Lower leg skin (tissue), 3 donors: ENCODE measurements around the gene CMTM6.

Experiments
- POLR2A ChIP-seq, 2 donors: fragments of 450-650 bp; IDR thresholded peaks; one replicate each; pipeline ENCODE4 v1.6.1; 2016 to 2017; ENCODE audit warnings: antibody characterized with exemption in 2 of 2, mild to moderate bottlenecking in 1 of 2, moderate library complexity in 1 of 2
- TF ChIP-seq, protein P1 (sequence below), 3 donors: fragments of 450-650 bp; IDR thresholded peaks; one replicate each; pipeline ENCODE4 v1.5.1; 2016; ENCODE audit warnings: antibody characterized with exemption in 3 of 3, mild to moderate bottlenecking in 3 of 3, moderate library complexity in 2 of 3

DNA sequence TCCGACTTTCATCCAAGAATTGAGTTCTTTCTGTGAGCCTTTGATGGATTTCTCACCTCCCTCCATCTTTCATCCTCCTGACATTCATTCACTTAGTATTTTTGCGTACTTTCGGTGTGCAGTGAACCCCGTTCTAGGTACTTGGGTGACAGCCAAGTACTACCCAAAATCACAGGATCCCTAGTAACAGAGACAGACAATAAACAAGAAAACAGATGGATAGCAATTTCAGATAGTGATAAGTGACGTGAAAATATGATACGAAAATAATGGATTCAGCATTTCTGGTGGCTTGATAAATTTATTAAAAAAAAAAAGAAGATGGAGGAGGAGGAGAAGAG lies 264 bp upstream of the CMTM6 start:
- no peak for TF ChIP-seq POLR2A (IDR thresholded peaks at IDR 0.05)
- TF ChIP-seq, protein P1, sequence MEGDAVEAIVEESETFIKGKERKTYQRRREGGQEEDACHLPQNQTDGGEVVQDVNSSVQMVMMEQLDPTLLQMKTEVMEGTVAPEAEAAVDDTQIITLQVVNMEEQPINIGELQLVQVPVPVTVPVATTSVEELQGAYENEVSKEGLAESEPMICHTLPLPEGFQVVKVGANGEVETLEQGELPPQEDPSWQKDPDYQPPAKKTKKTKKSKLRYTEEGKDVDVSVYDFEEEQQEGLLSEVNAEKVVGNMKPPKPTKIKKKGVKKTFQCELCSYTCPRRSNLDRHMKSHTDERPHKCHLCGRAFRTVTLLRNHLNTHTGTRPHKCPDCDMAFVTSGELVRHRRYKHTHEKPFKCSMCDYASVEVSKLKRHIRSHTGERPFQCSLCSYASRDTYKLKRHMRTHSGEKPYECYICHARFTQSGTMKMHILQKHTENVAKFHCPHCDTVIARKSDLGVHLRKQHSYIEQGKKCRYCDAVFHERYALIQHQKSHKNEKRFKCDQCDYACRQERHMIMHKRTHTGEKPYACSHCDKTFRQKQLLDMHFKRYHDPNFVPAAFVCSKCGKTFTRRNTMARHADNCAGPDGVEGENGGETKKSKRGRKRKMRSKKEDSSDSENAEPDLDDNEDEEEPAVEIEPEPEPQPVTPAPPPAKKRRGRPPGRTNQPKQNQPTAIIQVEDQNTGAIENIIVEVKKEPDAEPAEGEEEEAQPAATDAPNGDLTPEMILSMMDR (IDR thresholded peaks at IDR 0.05), result no peak
